Bronchial epithelial cell (primary cell): ENCODE measurements around the gene MCM5. TPM values are rescaled to one million over a fixed set of nuclear protein-coding genes. Genes with fewer than 3 reads are reported as not detected.

Experiments
- DNase-seq: peaks from one replicate; pipeline ENCODE4 v3.0.0-alpha.2; 2010; ENCODE audit warnings: low read depth
- FAIRE-seq: peaks from 2 replicates; lab custom pipeline; 2011; peaks lifted over from hg19 to GRCh38; lab: Jason Lieb, UNC
- H3K27me3 ChIP-seq: 2 replicates; pipeline ENCODE4 v1.5.1; 2011; ENCODE audit warnings: low read length; ENCODE audit not compliant: control insufficient read depth, insufficient read depth
- H3K36me3 ChIP-seq: 2 replicates; pipeline ENCODE4 v1.5.1; 2011; ENCODE audit warnings: low read length; ENCODE audit not compliant: control insufficient read depth, insufficient read depth
- H3K4me3 ChIP-seq: 2 replicates; pipeline ENCODE4 v1.5.1; 2011; ENCODE audit warnings: mild to moderate bottlenecking, low read depth, low read length, control low read depth
- total RNA-seq: library from RNA; depleted of rRNA; stranded (reverse); fragments of >200 nt; gene quantifications from 2 replicates; pipeline ENCODE4 v1.2.1, GENCODE V29; 2014
- TF ChIP-seq, protein P1 (sequence below): IDR thresholded peaks from 2 replicates; pipeline ENCODE4 v1.5.1; 2011; ENCODE audit warnings: mild to moderate bottlenecking, moderate library complexity, low read length, control low read depth, inconsistent platforms; ENCODE audit not compliant: insufficient read depth, severe bottlenecking

Gene MCM5
- total RNA-seq, 1 donor from 2014 or later, result 6.6 TPM

DNA sequence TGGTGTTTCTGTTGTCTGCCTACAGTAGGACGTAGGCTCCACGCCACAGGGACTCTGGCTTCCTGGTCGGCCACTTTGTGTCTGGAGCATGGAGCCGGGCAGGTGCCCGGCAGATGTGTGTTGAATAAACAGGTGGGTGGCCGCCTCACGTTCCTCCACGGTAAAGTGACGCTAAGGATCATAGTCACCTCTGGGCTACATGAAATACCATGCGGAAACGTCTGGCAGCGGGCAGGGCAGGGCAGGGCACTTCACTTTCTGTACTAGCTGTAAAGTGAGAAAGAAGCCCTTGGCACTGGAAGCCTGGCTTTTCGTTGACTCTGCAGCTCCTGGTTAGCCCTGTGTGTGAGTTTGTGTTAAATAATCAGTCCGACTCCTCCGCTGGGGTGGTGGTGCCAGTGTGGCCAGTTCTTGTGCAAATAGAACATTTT is 52.4 kb downstream of the MCM5 start:
- FAIRE-seq (no peak), DNase-seq (peak; percentile 26)
- TF ChIP-seq, protein P1, sequence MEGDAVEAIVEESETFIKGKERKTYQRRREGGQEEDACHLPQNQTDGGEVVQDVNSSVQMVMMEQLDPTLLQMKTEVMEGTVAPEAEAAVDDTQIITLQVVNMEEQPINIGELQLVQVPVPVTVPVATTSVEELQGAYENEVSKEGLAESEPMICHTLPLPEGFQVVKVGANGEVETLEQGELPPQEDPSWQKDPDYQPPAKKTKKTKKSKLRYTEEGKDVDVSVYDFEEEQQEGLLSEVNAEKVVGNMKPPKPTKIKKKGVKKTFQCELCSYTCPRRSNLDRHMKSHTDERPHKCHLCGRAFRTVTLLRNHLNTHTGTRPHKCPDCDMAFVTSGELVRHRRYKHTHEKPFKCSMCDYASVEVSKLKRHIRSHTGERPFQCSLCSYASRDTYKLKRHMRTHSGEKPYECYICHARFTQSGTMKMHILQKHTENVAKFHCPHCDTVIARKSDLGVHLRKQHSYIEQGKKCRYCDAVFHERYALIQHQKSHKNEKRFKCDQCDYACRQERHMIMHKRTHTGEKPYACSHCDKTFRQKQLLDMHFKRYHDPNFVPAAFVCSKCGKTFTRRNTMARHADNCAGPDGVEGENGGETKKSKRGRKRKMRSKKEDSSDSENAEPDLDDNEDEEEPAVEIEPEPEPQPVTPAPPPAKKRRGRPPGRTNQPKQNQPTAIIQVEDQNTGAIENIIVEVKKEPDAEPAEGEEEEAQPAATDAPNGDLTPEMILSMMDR, result no peak
- H3K4me3 ChIP-seq, result no peak overlapping the region
- H3K27me3 ChIP-seq, result peaks cover 8% of the 10 kb centered on the region
- no peaks in the 10 kb centered on the region for H3K36me3 ChIP-seq

DNA sequence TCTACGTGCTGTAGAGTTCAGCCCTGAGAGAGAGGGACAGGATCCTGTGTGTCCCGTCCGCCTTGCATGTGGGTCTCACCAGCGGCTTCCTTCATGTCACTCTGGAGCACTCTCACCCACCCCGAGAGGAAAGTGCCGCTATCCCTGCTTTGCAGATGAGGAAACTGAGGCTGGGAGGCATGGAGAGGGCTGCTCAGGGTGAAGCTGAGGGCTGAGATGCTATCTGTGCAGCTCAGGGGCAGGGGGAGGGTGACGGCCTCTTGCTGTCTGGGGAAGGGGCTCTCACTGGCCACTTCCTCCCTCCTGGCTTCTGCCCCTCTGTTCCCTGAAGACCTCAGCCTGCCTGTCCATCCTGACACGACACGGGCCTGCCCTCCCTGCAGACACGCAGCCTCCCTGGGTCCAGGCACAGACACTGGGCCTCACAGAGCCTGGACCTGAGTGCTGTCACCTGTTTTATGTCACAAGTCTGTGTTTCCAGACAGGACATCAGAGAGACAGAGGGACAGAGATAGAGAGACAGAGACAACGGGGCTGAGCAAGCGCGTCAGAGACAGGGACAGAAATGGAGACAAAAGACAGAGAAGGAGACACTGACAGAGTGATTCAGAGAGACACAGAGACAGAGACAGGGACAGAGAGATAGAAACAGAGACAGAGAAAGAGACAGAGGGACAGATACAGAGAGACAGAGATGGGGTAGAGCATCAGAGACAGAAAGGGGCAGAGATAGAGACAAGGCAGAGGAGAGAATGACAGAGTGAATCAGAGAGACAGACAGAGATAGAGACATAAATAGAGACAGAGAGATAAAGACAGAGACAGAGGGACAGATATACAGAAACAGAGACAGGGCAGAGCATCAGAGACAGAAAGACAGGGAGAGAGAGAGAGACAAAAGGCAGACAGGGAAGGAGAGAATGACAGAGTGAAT is 53.1 kb downstream of the MCM5 start:
- DNase-seq (no peak), FAIRE-seq (no peak)
- H3K27me3 ChIP-seq, result peaks cover 8% of the 10 kb centered on the region
- no peaks in the 10 kb centered on the region for H3K36me3 ChIP-seq
- TF ChIP-seq, protein P1, result no peak
- H3K4me3 ChIP-seq, result no peak overlapping the region

DNA sequence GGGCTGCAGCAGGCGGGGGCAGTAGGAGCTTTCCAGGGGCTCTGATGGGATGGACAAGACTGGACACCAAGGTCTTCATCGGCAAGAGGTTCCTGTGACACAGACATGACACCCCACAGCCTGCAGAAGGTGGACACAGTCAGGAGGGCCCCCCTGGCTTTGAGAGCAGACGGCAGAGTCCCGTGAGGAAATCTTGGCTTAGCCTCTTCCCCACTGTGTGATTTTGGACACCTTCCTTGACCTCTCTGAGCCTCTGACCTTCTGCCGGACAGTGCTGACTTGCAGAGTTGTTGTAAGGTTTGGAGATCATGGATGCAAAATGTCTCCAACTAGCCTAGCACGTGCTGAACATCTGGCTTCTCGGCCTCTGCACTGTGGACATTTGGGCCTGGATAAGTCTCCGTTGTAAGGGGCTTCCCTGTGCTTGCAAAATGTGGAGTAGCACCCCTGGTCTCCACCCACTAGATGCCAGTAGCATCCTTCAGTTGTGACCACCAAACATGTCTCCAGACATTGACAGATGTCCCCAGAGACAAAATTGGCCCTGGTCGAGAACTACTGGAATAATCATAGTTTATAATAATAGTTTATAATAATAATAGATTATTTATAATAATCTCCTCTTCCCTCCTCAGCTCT is 54.6 kb downstream of the MCM5 start:
- FAIRE-seq (no peak), DNase-seq (no peak)
- Histone ChIP-seq H3K36me3 (no peaks in the 10 kb centered on the region), H3K27me3 (peaks cover 8% of the 10 kb centered on the region), H3K4me3 (no peak overlapping the region)
- TF ChIP-seq, protein P1, result no peak

DNA sequence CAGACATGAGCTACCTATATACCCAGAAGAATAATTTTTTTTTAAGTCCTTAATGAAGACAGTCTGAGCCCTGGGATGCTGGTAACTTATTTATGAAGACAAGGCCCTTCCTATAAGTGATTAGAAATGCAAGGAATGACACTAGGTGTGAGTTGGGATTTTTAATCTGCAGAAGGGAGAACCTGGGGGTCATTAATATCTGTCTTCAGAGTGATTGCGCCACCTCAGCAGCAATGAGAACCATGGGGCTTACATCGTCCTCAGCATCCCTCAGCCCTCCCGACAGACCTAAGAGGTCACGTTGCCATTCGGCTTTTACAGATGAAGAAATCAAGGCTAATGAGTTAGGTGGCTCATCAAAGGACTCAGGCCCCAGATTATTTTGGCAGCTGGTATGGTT is 55.6 kb downstream of the MCM5 start:
- TF ChIP-seq, protein P1, result no peak
- DNase-seq (no peak), FAIRE-seq (no peak)
- no peak overlapping the region for H3K4me3 ChIP-seq
- no peaks in the 10 kb centered on the region for H3K36me3 ChIP-seq
- peaks cover 8% of the 10 kb centered on the region for H3K27me3 ChIP-seq

DNA sequence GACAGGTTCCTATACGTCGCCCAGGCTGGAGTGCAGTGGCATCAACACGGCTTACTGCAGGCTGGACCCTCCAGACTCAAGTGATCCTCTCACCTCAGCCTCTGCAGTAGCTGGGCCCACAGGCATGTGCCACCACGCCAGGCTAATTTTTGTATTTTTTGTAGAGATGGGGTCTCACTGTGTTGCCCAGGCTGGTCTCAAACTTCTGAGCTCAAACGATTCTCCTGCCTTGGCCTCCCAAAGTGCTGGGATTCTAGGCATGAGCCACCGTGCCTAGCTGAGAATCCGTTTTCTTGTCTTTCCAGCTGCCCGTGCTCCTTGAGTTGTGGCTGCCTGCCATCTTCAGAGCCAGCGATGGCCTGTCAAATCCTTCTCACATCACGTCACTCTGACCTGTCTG is 56.8 kb downstream of the MCM5 start:
- FAIRE-seq, result no peak
- no peaks in the 10 kb centered on the region for H3K36me3 ChIP-seq

More for the DNA sequence above, 56.8 kb downstream of the MCM5 start:
- TF ChIP-seq, protein P1, result no peak
- H3K27me3 ChIP-seq, result peaks cover 8% of the 10 kb centered on the region
- H3K4me3 ChIP-seq, result no peak overlapping the region
- no peak for DNase-seq
